PFSK-1 (cell line): Measurements from ENCODE around the gene IVNS1ABP.

Experiments used
- FOXP2 ChIP-seq: optimal IDR thresholded peaks from 2 replicates; pipeline ENCODE3; 2011; ENCODE audit warnings: borderline replicate concordance, control low read depth, inconsistent platforms; ENCODE audit not compliant: insufficient read depth; ENCODE audit errors: extremely low read length, extremely low read depth
- POLR2AphosphoS5 ChIP-seq: IDR thresholded peaks from 2 replicates; pipeline ENCODE4 v1.6.1; 2012; ENCODE audit warnings: low read depth, mild to moderate bottlenecking, control low read depth, low read length, moderate library complexity
- REST ChIP-seq, 2 experiments: IDR thresholded peaks; 2 replicates each; pipeline versions ENCODE4 v1.6.1 to v1.8.0; 2011 to 2012; ENCODE audit warnings: low read depth in 2 of 2, low read length in 2 of 2, control low read depth in 1 of 2, inconsistent platforms in 1 of 2, mild to moderate bottlenecking in 1 of 2, moderate library complexity in 1 of 2; ENCODE audit not compliant: insufficient read depth in 1 of 2
- SIN3A ChIP-seq: IDR thresholded peaks from 2 replicates; pipeline ENCODE4 v1.6.1; 2012; ENCODE audit warnings: mild to moderate bottlenecking, low read length, moderate library complexity, borderline replicate concordance; ENCODE audit not compliant: insufficient read depth
- TAF1 ChIP-seq: IDR thresholded peaks from 2 replicates; pipeline ENCODE4 v1.6.1; 2012; ENCODE audit warnings: low read length, control low read depth, borderline replicate concordance; ENCODE audit not compliant: insufficient read depth

IVNS1ABP gene

DNA sequence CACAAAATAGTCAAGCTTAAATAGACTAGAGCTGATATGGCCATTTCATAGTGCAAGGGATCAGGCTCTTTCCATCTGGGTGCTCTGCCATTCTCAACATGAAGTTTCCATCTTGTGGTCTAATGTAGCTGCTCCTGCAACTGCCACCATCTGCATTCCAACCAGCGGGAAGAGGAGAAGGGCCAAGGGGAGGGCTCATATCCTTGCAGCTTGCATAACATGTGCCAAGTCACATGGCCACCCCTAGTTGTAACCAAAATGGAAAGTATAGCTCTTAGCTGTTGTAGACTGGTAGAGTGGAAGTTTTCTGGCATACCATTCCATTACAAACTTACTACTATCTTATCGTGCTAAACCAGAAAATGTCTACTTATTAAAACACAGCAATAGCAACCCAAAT, 38.9 kb upstream of the IVNS1ABP start:
- TF ChIP-seq SIN3A (no peak), FOXP2 (no peak), REST (IDR thresholded peaks at IDR 0.05; ENCODE audit: insufficient read depth in 1 of 2, low read depth in 2 of 2, low read length in 2 of 2) (no peak), POLR2AphosphoS5 (no peak), TAF1 (no peak)

GRCh38 chr1:185353124-185353523, 36.1 kb upstream of the IVNS1ABP start:
- TF ChIP-seq REST (IDR thresholded peaks at IDR 0.05; ENCODE audit: insufficient read depth in 1 of 2, low read depth in 2 of 2, low read length in 2 of 2) (no peak), FOXP2 (no peak), TAF1 (no peak), SIN3A (no peak), POLR2AphosphoS5 (no peak)

DNA sequence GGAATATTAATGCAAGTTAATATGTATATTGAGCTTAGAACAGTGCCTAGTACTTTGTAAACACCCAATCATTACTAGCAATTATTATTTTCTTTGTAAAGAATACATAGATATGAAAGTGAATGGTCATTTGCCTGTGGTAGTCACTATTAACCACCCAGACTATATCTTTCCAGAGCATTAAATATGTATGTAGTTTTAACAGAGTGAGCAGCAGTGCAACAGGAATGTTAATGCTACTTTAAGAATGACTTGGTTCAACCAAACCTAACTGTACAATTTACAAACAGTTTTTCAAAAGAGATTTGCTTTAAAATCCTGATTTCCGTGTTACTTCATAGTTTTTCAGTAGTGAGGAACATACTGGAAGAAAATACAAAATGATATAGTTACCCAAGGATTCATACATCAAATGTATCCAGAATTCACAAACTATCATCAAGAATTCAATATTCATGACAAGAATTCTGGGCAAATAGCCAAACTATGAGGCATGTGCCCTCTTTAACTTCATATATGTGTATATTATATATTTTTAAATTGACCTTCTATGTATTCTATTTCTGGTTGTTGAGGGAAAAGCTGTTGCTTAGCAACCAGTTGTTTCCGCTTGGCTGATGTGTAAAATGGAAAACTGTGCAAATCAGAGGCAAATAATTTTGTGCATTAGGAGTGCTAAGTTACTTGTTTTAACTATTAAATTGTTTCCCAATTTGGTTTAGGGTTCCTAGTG, 34.9 kb upstream of the IVNS1ABP start:
- no peak for TF ChIP-seq FOXP2
- TF ChIP-seq POLR2AphosphoS5 = no peak
- no peak for TF ChIP-seq REST (IDR thresholded peaks at IDR 0.05; ENCODE audit: insufficient read depth in 1 of 2, low read depth in 2 of 2, low read length in 2 of 2)
- no peak for TF ChIP-seq TAF1
- no peak for TF ChIP-seq SIN3A

DNA sequence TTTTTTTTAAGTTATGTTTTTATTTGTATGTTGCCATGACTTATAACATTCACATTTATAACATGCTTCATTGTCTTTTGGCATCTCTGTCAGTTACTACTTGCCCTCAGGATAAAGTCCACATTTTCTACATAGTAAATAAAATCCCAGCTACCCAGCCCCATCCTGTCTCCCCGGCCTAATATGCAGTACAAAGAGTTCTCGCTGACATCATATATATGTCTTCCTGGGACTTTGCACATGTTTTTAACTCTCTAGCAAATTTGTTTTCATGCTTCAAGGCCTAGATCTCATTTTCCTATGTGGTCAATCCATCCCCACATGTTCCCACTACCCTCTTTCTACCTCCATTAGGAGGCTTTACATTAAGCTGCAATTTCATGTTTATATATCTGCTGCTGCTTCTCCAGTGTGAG, 33.0 kb upstream of the IVNS1ABP start:
- no peak for TF ChIP-seq FOXP2
- no peak for TF ChIP-seq REST (IDR thresholded peaks at IDR 0.05; ENCODE audit: insufficient read depth in 1 of 2, low read depth in 2 of 2, low read length in 2 of 2)
- TF ChIP-seq SIN3A = no peak
- TF ChIP-seq TAF1 = no peak
- TF ChIP-seq POLR2AphosphoS5 = no peak
